Cardiac muscle cell (in vitro differentiated cells and primary cell): ENCODE data around the gene GAPDH. TPM values are rescaled to one million over a fixed set of nuclear protein-coding genes. Genes with fewer than 3 reads are reported as not detected.
A peak's percentile ranks its signal among the peaks of the same experiment; 100 is the strongest.
"Not testable (repeated sequence)": the region's sequence is repeated elsewhere in the genome, so short reads cannot be mapped to it uniquely, and the experiment has no call there.

Experiments used
- DNase-seq, 2 donors: peaks; one replicate each; pipeline versions ENCODE4 v3.0.0 to v3.0.0-alpha.2; 2010 to 2017; ENCODE audit warnings: low read depth in 1 of 2, low spot score in 1 of 2
- H3K27ac ChIP-seq: fragments of 200-600 bp; sonication (generic); 2 replicates; pipeline ENCODE4 v1.5.1; 2016
- H3K27me3 ChIP-seq: fragments of 200-600 bp; sonication (generic); 2 replicates; pipeline ENCODE4 v1.6.0; 2016; ENCODE audit warnings: control low read depth
- H3K36me3 ChIP-seq: fragments of 200-600 bp; sonication (generic); 2 replicates; pipeline ENCODE4 v1.5.1; 2016; ENCODE audit warnings: control low read depth
- H3K4me1 ChIP-seq: fragments of 200-600 bp; sonication (generic); 2 replicates; pipeline ENCODE4 v1.8.1; 2017; ENCODE audit warnings: low read depth, mild to moderate bottlenecking, mixed run types
- H3K4me3 ChIP-seq: fragments of 200-600 bp; sonication (generic); 2 replicates; pipeline ENCODE4 v1.5.1; 2016; ENCODE audit warnings: mild to moderate bottlenecking
- H3K9me3 ChIP-seq: fragments of 200-600 bp; sonication (generic); 2 replicates; pipeline ENCODE4 v1.5.1; 2017; ENCODE audit warnings: low read depth, mild to moderate bottlenecking, control low read depth
- polyA plus RNA-seq: library from polyadenylated mRNA; unstranded; fragments of >200 nt; fragmentation: Nextera tagmentation; extraction: Ambion mirVana; gene quantifications from 2 replicates; pipeline ENCODE4 v1.2.1, GENCODE V29; 2016
- total RNA-seq: library from RNA; depleted of rRNA; stranded (reverse); fragments of >200 nt; gene quantifications from 2 replicates; pipeline ENCODE4 v1.2.3, GENCODE V29; 2016
- TF ChIP-seq, protein P1 (sequence below): IDR thresholded peaks from 2 replicates; pipeline ENCODE4 v1.5.1; 2012; ENCODE audit warnings: low read depth, mild to moderate bottlenecking, low read length

Gene GAPDH
- total and polyA plus RNA-seq, 2 experiments from 2014 or later = 8,013 to 14,299 TPM

DNA sequence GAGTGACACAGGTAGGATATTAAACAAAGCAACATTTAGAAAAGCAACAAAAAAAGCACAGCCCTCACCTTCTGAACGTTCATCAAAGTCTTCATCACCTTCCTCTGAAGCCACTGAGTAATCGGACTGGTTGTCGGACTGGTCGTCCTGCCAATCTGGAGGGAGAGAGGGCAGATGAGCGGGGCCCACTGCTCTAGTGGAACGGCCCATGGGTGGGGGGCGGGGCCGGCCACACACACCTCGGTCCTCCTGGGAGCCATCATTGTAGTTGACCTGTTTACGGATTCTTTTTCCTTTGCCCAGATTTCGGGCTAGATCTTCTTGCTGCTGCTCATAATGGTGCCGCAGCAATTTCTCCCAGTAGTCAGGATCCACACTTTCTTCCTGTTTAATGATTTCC, 48.6 kb downstream of the GAPDH start:
- no peak overlapping the region for H3K4me3 ChIP-seq
- DNase-seq = no peak
- no peaks in the 10 kb centered on the region for H3K27me3 ChIP-seq
- peaks cover 86% of the 10 kb centered on the region for H3K36me3 ChIP-seq
- no peaks in the 10 kb centered on the region for H3K9me3 ChIP-seq
- no peak overlapping the region for H3K27ac ChIP-seq
- TF ChIP-seq, protein P1, sequence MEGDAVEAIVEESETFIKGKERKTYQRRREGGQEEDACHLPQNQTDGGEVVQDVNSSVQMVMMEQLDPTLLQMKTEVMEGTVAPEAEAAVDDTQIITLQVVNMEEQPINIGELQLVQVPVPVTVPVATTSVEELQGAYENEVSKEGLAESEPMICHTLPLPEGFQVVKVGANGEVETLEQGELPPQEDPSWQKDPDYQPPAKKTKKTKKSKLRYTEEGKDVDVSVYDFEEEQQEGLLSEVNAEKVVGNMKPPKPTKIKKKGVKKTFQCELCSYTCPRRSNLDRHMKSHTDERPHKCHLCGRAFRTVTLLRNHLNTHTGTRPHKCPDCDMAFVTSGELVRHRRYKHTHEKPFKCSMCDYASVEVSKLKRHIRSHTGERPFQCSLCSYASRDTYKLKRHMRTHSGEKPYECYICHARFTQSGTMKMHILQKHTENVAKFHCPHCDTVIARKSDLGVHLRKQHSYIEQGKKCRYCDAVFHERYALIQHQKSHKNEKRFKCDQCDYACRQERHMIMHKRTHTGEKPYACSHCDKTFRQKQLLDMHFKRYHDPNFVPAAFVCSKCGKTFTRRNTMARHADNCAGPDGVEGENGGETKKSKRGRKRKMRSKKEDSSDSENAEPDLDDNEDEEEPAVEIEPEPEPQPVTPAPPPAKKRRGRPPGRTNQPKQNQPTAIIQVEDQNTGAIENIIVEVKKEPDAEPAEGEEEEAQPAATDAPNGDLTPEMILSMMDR = no peak
- H3K4me1 ChIP-seq = no peaks in the 10 kb centered on the region

DNA sequence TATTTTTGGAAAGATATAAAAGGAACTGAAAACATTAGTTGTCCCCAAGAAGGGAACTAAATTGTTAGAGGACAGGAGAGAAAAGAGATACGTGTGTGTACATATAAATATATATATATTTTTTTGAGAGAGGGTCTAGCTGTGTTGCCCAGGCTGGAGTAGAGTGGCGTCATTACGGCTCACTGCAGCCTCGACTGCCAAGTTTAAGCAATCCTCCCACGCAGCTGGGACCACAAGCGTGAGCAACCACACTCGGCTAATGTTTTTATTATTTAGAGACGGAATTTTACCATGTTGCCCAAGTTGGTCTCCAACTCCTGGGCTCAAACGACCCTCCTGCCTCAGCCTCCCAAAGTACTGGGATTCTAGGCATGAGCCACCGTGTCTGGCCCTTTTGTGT, 50.0 kb downstream of the GAPDH start:
- no peaks in the 10 kb centered on the region for H3K27me3 ChIP-seq
- H3K4me3 ChIP-seq = no peak overlapping the region
- no peaks in the 10 kb centered on the region for H3K9me3 ChIP-seq
- H3K27ac ChIP-seq = no peak overlapping the region
- TF ChIP-seq, protein P1 = no peak
- DNase-seq = peak in 1 of 2 donors; percentile 18
- H3K4me1 ChIP-seq = no peaks in the 10 kb centered on the region
- H3K36me3 ChIP-seq = peaks cover 84% of the 10 kb centered on the region

DNA sequence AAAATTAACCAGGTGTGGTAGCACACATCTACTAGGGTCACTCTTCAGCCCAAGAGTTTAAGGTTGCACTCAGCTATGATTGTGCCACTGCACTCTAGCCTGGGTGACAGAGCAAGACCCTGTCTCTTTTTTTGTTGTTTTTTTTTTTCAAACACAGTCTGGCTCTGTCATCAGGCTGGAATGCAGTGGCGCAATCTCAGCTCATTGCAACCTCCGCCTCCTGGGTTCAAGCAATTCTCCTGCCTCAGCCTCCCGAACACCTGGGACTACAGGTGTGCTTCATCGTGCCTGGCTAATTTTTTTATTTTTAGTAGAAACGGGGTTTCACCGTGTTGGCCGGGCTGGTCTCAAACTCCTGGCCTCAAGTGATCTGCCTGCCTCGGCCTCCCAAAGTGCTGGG, 52.3 kb downstream of the GAPDH start:
- not testable (repeated sequence) for H3K4me3 ChIP-seq, H3K27ac ChIP-seq, H3K27me3 ChIP-seq, H3K4me1 ChIP-seq, H3K9me3 ChIP-seq
- H3K36me3 ChIP-seq = peaks cover 88% of the 10 kb centered on the region
- peak in 1 of 2 donors; percentile 15 for DNase-seq

Other genes starting within 250 kb of the GAPDH start
- 0.86 and 0.99 TPM in 2 replicates for gene PLEKHG6, start 223.8 kb upstream of the GAPDH start, total RNA-seq
- gene PLEKHG6, start 223.8 kb upstream of the GAPDH start, polyA plus RNA-seq = 0.39 and 1.2 TPM in 2 replicates
- 32.8 and 33.3 TPM in 2 replicates for gene TNFRSF1A, start 192.4 kb upstream of the GAPDH start, total RNA-seq
- gene TNFRSF1A, start 192.4 kb upstream of the GAPDH start, polyA plus RNA-seq = 41.7 and 42.3 TPM in 2 replicates
- gene SCNN1A, start 159.0 kb upstream of the GAPDH start, total RNA-seq = 0.25 and 0.66 TPM in 2 replicates
- not detected in 2 replicates for gene SCNN1A, start 159.0 kb upstream of the GAPDH start, polyA plus RNA-seq
- 2.2 and 4.1 TPM in 2 replicates for gene LTBR, start 150.4 kb upstream of the GAPDH start, total RNA-seq
- 0.65 and 2.4 TPM in 2 replicates for gene LTBR, start 150.4 kb upstream of the GAPDH start, polyA plus RNA-seq
- not detected in 2 replicates for gene CD27, start 89.6 kb upstream of the GAPDH start, total RNA-seq
- gene CD27, start 89.6 kb upstream of the GAPDH start, polyA plus RNA-seq = 0.32 and 0.35 TPM in 2 replicates
- gene TAPBPL, start 82.5 kb upstream of the GAPDH start, total RNA-seq = 2.8 and 3.4 TPM in 2 replicates
- gene TAPBPL, start 82.5 kb upstream of the GAPDH start, polyA plus RNA-seq = 1.5 and 3.3 TPM in 2 replicates
- 15.1 and 17.7 TPM in 2 replicates for gene VAMP1, start 63.8 kb upstream of the GAPDH start, total RNA-seq
- 14.9 and 28.4 TPM in 2 replicates for gene VAMP1, start 63.8 kb upstream of the GAPDH start, polyA plus RNA-seq
- gene MRPL51, start 41.3 kb upstream of the GAPDH start, total RNA-seq = 75.1 and 104 TPM in 2 replicates
- 279 and 308 TPM in 2 replicates for gene MRPL51, start 41.3 kb upstream of the GAPDH start, polyA plus RNA-seq
- gene NCAPD2, start 40.4 kb upstream of the GAPDH start, total RNA-seq = 134 and 156 TPM in 2 replicates
- gene NCAPD2, start 40.4 kb upstream of the GAPDH start, polyA plus RNA-seq = 20.2 and 70.7 TPM in 2 replicates
- gene IFFO1, start 21.5 kb downstream of the GAPDH start, total RNA-seq = 18.0 and 29.0 TPM in 2 replicates
- 25.4 and 28.4 TPM in 2 replicates for gene IFFO1, start 21.5 kb downstream of the GAPDH start, polyA plus RNA-seq
- 20.4 and 45.5 TPM in 2 replicates for gene NOP2, start 33.8 kb downstream of the GAPDH start, total RNA-seq
- gene NOP2, start 33.8 kb downstream of the GAPDH start, polyA plus RNA-seq = 36.2 and 38.2 TPM in 2 replicates
- gene CHD4, start 72.9 kb downstream of the GAPDH start, total RNA-seq = 363 and 580 TPM in 2 replicates
- 155 and 204 TPM in 2 replicates for gene CHD4, start 72.9 kb downstream of the GAPDH start, polyA plus RNA-seq
- gene LPAR5, start 101.4 kb downstream of the GAPDH start, total RNA-seq = 0.07 and 0.71 TPM in 2 replicates
- gene LPAR5, start 101.4 kb downstream of the GAPDH start, polyA plus RNA-seq = 0.10 and 0.78 TPM in 2 replicates
- gene ACRBP, start 112.9 kb downstream of the GAPDH start, total RNA-seq = 0.99 and 2.8 TPM in 2 replicates
- 2.6 and 7.0 TPM in 2 replicates for gene ACRBP, start 112.9 kb downstream of the GAPDH start, polyA plus RNA-seq
- gene ING4, start 128.6 kb downstream of the GAPDH start, total RNA-seq = 95.2 and 107 TPM in 2 replicates
- gene ING4, start 128.6 kb downstream of the GAPDH start, polyA plus RNA-seq = 95.3 and 96.2 TPM in 2 replicates
- gene ZNF384, start 154.9 kb downstream of the GAPDH start, total RNA-seq = 39.4 and 44.9 TPM in 2 replicates
- gene ZNF384, start 154.9 kb downstream of the GAPDH start, polyA plus RNA-seq = 38.2 and 44.1 TPM in 2 replicates
- 0.36 and 5.5 TPM in 2 replicates for gene PIANP, start 166.3 kb downstream of the GAPDH start, total RNA-seq
- gene PIANP, start 166.3 kb downstream of the GAPDH start, polyA plus RNA-seq = 4.1 and 5.0 TPM in 2 replicates
- gene COPS7A, start 189.5 kb downstream of the GAPDH start, total RNA-seq = 71.0 and 82.1 TPM in 2 replicates
- gene COPS7A, start 189.5 kb downstream of the GAPDH start, polyA plus RNA-seq = 97.7 and 108 TPM in 2 replicates
- 342 and 449 TPM in 2 replicates for gene MLF2, start 218.6 kb downstream of the GAPDH start, total RNA-seq
- gene MLF2, start 218.6 kb downstream of the GAPDH start, polyA plus RNA-seq = 575 and 592 TPM in 2 replicates
- 194 and 290 TPM in 2 replicates for gene PTMS, start 231.8 kb downstream of the GAPDH start, total RNA-seq
- 426 and 467 TPM in 2 replicates for gene PTMS, start 231.8 kb downstream of the GAPDH start, polyA plus RNA-seq
- gene LAG3, start 238.0 kb downstream of the GAPDH start, total RNA-seq = 0.15 TPM in 1 of 2 replicates, not detected in the other
- gene LAG3, start 238.0 kb downstream of the GAPDH start, polyA plus RNA-seq = 0.34 TPM in 1 of 2 replicates, not detected in the other